Adrenal gland (tissue), 5 donors: ENCODE data around the gene GRAMD2A.

Source experiments
- POLR2A ChIP-seq, 2 donors: fragments of 450-650 bp; IDR thresholded peaks; one replicate each; pipeline ENCODE4 v1.6.1; 2017; ENCODE audit warnings: antibody characterized with exemption in 2 of 2, mild to moderate bottlenecking in 2 of 2, moderate library complexity in 1 of 2
- TF ChIP-seq, protein P1 (sequence below), 6 experiments: fragments of 450-650 bp in 4 of 6; fragments of 200-600 bp in 2 of 6; sonication (generic) in 1 of 6; IDR thresholded peaks; 1 replicate in 5 of 6; 2 replicates in 1 of 6; pipeline versions ENCODE4 v1.5.1 to v1.8.0; 2016 to 2021; ENCODE audit warnings: antibody characterized with exemption in 6 of 6, mild to moderate bottlenecking in 2 of 6, moderate library complexity in 1 of 6
- donor health status: DM: no; HTN: no; CAD: no.

DNA sequence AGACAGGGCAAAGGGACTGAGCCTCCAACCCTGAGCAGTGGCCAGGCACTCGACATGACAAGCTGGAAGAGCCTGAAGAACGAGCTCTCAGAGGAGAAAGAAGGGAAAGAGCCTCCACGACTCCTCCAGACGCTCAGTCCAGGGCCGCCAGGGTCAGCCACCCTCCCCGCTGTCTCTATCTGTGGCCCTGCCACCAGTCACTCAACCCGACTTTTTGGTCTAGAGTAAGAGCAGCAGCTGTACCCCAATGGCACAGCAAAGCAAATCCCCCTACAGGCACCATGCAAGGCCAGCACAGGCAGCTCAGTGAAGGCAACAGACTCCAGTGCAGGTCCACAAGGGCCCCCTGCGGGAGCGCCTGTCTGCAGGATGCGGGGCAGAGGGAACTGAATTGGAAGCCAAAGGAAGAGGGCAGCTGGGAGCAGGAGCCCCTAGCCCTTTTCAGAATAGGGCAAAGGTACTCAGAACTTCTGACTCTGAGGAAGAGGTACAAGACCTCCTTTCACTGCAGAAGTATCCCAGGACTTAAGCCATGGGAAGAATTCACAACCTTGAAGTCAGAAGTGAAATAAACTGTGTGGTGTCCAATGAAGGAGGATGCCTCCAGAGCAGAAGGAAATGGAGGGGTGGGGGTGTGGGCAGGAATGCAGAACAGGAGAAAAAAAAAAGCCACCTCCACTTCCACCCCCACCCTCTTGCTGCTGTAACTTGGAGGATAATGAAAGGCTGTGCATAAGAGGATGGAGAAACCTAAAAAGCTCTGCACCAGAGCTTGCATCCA, 8.5 kb upstream of the GRAMD2A start:
- TF ChIP-seq, protein P1, sequence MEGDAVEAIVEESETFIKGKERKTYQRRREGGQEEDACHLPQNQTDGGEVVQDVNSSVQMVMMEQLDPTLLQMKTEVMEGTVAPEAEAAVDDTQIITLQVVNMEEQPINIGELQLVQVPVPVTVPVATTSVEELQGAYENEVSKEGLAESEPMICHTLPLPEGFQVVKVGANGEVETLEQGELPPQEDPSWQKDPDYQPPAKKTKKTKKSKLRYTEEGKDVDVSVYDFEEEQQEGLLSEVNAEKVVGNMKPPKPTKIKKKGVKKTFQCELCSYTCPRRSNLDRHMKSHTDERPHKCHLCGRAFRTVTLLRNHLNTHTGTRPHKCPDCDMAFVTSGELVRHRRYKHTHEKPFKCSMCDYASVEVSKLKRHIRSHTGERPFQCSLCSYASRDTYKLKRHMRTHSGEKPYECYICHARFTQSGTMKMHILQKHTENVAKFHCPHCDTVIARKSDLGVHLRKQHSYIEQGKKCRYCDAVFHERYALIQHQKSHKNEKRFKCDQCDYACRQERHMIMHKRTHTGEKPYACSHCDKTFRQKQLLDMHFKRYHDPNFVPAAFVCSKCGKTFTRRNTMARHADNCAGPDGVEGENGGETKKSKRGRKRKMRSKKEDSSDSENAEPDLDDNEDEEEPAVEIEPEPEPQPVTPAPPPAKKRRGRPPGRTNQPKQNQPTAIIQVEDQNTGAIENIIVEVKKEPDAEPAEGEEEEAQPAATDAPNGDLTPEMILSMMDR (IDR thresholded peaks at IDR 0.05), result no peak
- no peak for TF ChIP-seq POLR2A (IDR thresholded peaks at IDR 0.05)
